Naive B cell (primary cell): ENCODE results near the gene SKP1. TPM values are rescaled to one million over a fixed set of nuclear protein-coding genes. Genes with fewer than 3 reads are reported as not detected.

Experiments used
- ATAC-seq, 2 donors: fragments of 150-1000 bp; cut with Tn5 transposase; 2 replicates each; pipeline ENCODE4 v1.10.0; 2021; ENCODE audit warnings: low read depth in 2 of 2, mild to moderate bottlenecking in 2 of 2, moderate library complexity in 2 of 2
- DNase-seq: peaks from one replicate; pipeline ENCODE4 v3.0.0; 2022
- H3K27ac Mint-ChIP-seq, 6 donors: one replicate each; pipeline ENCODE4 v1.8.0; 2020 to 2022; ENCODE audit warnings: mild to moderate bottlenecking in 6 of 6, mixed read lengths in 6 of 6, moderate library complexity in 5 of 6, inconsistent platforms in 2 of 6
- H3K27me3 Mint-ChIP-seq, 3 donors: one replicate each; pipeline ENCODE4 v1.8.0; 2021 to 2022; ENCODE audit warnings: mixed read lengths in 3 of 3, mild to moderate bottlenecking in 1 of 3
- H3K36me3 Mint-ChIP-seq, 2 donors: one replicate each; pipeline ENCODE4 v1.8.0; 2020 to 2022; ENCODE audit warnings: mixed read lengths in 2 of 2, inconsistent platforms in 1 of 2, mild to moderate bottlenecking in 1 of 2
- H3K4me1 Mint-ChIP-seq, 3 donors: one replicate each; pipeline ENCODE4 v1.8.0; 2020 to 2022; ENCODE audit warnings: mixed read lengths in 3 of 3, inconsistent platforms in 1 of 3, mild to moderate bottlenecking in 1 of 3, moderate library complexity in 1 of 3
- H3K4me3 Mint-ChIP-seq, 8 donors: one replicate each; pipeline ENCODE4 v1.8.0; 2020 to 2022; ENCODE audit warnings: mild to moderate bottlenecking in 8 of 8, mixed read lengths in 8 of 8, moderate library complexity in 8 of 8, inconsistent platforms in 2 of 8
- H3K9me3 Mint-ChIP-seq, 7 donors: one replicate each; pipeline ENCODE4 v1.8.0; 2020 to 2022; ENCODE audit warnings: mixed read lengths in 7 of 7, mild to moderate bottlenecking in 5 of 7, inconsistent platforms in 2 of 7, moderate library complexity in 1 of 7
- polyA plus RNA-seq, 6 donors: library from polyadenylated mRNA; unstranded; fragments of 300-500 nt; fragmentation: Illumina TruSeq; gene quantifications; one replicate each; pipeline ENCODE4 v1.2.3, GENCODE V29; 2021; ENCODE audit warnings: low read depth in 6 of 6

SKP1 gene
- polyA plus RNA-seq, 6 donors from 2014 or later = 1,058 to 1,567 (median 1,113) TPM

DNA sequence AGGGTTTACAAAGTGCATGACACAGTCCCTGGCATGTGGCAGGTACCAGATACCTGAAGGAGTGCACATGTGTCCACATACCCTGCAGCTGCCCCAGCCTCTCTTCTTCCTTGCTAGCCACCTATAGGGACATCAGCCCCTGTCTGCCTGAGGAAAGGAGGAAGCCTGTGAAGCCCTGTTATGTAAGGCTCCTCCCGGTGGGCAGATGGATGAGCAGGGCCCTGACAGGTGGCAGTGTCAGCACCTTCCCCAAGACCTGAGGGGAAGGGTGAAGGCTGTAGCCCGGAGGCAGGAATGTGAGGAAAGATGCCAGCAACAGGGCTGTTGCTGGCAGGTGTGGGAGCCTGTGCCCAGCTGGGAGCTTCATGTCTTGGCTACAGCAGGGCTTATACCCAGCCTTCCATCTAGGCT is 40.5 kb downstream of the SKP1 start:
- ATAC-seq (no peak), DNase-seq (no peak)
- no peaks in the 10 kb centered on the region for H3K9me3 Mint-ChIP-seq
- H3K27ac Mint-ChIP-seq = peak overlapping the region in 2 of 6 donors; percentile 82 to 97
- H3K4me1 Mint-ChIP-seq = peaks cover 37 to 66% (median 57%) of the 10 kb centered on the region in 3 donors
- H3K27me3 Mint-ChIP-seq = no peaks in the 10 kb centered on the region
- H3K36me3 Mint-ChIP-seq = peaks cover 3 to 13% of the 10 kb centered on the region in 2 donors
- H3K4me3 Mint-ChIP-seq = no peak overlapping the region

DNA sequence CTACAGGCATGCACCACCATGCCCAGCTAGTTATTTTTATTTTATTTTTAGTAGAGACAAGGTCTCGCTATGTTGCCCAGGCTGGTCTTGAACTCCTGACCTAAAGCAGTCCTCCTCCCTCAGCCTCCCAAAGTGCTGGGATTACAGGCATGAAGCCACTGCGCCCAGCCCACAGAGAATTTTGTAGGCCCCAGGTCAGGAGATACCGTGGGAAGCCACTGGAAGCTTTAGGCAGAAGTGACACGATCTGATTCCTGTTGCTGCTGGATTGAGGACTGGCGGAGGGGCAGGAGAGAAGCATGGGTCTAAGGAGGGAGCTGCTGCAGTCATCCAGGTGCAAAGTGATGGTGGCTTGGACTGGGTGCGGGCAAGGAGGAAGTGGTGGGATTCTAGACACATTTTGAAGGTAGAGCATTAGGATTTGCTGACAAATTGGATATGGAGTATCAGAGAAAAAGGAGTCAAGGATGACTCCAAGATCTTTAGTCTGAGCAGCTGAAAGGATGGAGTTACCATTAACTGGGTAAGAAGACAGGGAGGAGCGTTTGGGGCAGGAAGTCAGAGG is 41.6 kb downstream of the SKP1 start:
- Mint-ChIP-seq H3K36me3 (peaks cover 3 to 13% of the 10 kb centered on the region in 2 donors), H3K27ac (peak overlapping the region in 4 of 6 donors; percentile 1 to 97 (median 12)), H3K4me3 (peak overlapping the region in 1 of 8 donors; percentile 13), H3K9me3 (no peaks in the 10 kb centered on the region), H3K4me1 (peaks cover 37 to 56% (median 51%) of the 10 kb centered on the region in 3 donors), H3K27me3 (no peaks in the 10 kb centered on the region)
- DNase-seq = no peak
- ATAC-seq = no peak

DNA sequence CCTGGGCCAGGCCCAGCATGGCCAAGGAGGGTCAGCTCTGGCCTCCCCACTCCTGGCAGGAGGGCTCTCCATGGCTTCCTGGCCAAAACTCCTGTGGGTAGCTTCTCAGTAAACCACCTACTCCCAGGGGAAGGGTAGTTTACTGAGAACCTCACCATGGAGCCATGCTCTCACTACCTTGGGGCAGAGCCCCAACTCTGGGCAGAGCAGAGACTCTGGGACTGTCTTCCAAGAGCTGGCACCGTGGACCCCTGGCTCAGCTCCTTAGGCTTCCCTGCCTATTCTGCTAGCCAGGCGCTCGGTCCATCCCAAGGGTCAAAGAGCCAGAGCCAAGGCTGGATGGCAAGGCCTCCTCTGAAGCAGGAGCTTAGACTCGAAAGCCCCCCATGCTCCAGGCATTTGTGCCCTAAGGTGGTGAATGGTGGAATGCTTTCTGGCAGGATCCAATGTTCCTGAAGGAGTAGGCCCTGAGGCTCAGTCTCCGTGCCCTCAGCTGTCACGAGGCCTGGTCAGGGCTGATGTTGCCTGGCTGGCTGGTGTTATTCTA is 42.7 kb downstream of the SKP1 start:
- Mint-ChIP-seq H3K27ac (peak overlapping the region in 3 of 6 donors; percentile 39 to 97 (median 82)), H3K36me3 (peaks cover 3 to 13% of the 10 kb centered on the region in 2 donors), H3K4me3 (no peak overlapping the region), H3K27me3 (no peaks in the 10 kb centered on the region), H3K9me3 (no peaks in the 10 kb centered on the region), H3K4me1 (peaks cover 36 to 50% (median 49%) of the 10 kb centered on the region in 3 donors)
- ATAC-seq = no peak
- DNase-seq = no peak

- peaks cover 3 to 13% of the 10 kb centered on the region in 2 donors for H3K36me3 Mint-ChIP-seq
- peak overlapping the region in 2 of 8 donors; percentile 58 to 61 for H3K4me3 Mint-ChIP-seq
- no peaks in the 10 kb centered on the region for H3K27me3 Mint-ChIP-seq
- no peak for DNase-seq
- H3K4me1 Mint-ChIP-seq = peaks cover 32 to 46% (median 44%) of the 10 kb centered on the region in 3 donors
- H3K27ac Mint-ChIP-seq = peak overlapping the region; percentile 18 to 98 (median 90)
- no peak for ATAC-seq
- H3K9me3 Mint-ChIP-seq = no peaks in the 10 kb centered on the region
These were observed 43.4 kb downstream of the SKP1 start for GRCh38 chr5:134133188-134133994.

GRCh38 chr5:134132372-134133187 is 44.2 kb downstream of the SKP1 start:
- DNase-seq (peak; percentile 50), ATAC-seq (peak; percentile 91 to 94)
- no peaks in the 10 kb centered on the region for H3K9me3 Mint-ChIP-seq
- no peaks in the 10 kb centered on the region for H3K27me3 Mint-ChIP-seq
- peak overlapping the region in 7 of 8 donors; percentile 16 to 71 (median 38) for H3K4me3 Mint-ChIP-seq
- H3K36me3 Mint-ChIP-seq = peaks cover 3 to 13% of the 10 kb centered on the region in 2 donors
- H3K27ac Mint-ChIP-seq = peak overlapping the region; percentile 67 to 98 (median 96)
- H3K4me1 Mint-ChIP-seq = peaks cover 32 to 41% (median 38%) of the 10 kb centered on the region in 3 donors

DNA sequence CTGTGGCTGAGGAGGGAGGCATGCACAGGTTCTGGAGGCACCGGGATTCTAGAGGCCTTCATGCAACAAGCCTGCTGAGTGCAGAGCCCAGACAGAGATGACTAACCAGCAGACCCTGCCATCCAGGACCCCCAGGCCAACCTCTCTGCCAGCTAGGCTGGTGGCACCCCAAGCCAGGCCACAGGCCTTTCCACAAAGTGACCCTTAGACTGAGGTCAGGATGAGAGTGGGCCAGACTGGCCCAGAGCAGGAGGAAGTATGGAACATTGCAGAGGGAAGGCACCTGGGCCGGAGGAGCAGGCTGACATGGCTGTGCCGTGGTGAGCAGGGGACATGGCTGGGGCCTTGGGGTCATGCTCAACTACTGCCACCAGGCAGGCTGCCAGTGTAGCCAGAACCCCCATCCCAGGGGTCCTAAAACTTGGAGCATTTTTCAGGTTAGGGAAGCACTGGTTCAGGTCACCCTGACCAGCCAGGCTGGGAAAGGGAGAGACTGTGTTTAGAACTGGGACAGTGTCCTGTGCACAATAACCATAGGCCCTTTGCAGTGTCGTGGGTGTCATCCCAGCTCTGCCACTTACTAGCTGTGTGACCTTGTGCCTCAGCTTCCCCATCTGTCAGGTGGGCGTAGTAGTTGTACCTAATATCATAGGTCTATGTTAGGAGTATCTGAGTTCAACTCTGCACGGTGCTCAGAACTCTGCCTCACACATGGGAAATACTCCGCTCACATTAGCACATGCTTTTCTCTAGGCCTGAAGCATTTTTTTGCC is 45.0 kb downstream of the SKP1 start:
- Mint-ChIP-seq H3K27ac (peak overlapping the region; percentile 42 to 98 (median 96)), H3K9me3 (no peaks in the 10 kb centered on the region), H3K4me3 (peak overlapping the region in 4 of 8 donors; percentile 32 to 71 (median 54)), H3K36me3 (peaks cover 3 to 13% of the 10 kb centered on the region in 2 donors), H3K4me1 (peaks cover 32 to 41% (median 33%) of the 10 kb centered on the region in 3 donors), H3K27me3 (no peaks in the 10 kb centered on the region)
- ATAC-seq (no peak), DNase-seq (no peak)

DNA sequence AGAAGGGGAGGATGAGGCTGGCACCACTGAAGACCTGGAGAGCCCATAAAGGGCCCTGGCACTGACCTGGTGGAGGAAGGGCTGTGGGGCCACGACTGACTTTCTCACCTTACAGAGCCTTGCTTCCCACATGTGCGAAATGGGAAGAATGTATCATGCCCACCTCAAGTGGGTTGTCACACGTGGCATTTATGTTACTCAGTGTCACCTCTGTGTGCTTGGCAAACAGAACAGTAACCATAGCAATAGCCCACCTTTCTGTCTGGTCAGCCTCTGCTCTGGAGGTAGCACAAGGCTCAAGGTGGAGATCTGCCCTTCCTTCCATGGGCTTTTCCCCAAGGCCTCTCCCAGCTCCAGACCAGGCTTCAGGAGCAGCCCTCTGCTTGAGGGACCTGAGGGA is 45.6 kb downstream of the SKP1 start:
- DNase-seq (no peak), ATAC-seq (no peak)
- Mint-ChIP-seq H3K27me3 (no peaks in the 10 kb centered on the region), H3K9me3 (no peaks in the 10 kb centered on the region), H3K4me1 (peaks cover 32 to 37% (median 34%) of the 10 kb centered on the region in 3 donors), H3K4me3 (peak overlapping the region in 2 of 8 donors; percentile 25 to 35), H3K27ac (peak overlapping the region in 5 of 6 donors; percentile 39 to 98 (median 97)), H3K36me3 (peaks cover 3 to 12% of the 10 kb centered on the region in 2 donors)

- DNase-seq = no peak
These were observed 46.4 kb downstream of the SKP1 start for GRCh38 chr5:134130239-134130945.

DNA sequence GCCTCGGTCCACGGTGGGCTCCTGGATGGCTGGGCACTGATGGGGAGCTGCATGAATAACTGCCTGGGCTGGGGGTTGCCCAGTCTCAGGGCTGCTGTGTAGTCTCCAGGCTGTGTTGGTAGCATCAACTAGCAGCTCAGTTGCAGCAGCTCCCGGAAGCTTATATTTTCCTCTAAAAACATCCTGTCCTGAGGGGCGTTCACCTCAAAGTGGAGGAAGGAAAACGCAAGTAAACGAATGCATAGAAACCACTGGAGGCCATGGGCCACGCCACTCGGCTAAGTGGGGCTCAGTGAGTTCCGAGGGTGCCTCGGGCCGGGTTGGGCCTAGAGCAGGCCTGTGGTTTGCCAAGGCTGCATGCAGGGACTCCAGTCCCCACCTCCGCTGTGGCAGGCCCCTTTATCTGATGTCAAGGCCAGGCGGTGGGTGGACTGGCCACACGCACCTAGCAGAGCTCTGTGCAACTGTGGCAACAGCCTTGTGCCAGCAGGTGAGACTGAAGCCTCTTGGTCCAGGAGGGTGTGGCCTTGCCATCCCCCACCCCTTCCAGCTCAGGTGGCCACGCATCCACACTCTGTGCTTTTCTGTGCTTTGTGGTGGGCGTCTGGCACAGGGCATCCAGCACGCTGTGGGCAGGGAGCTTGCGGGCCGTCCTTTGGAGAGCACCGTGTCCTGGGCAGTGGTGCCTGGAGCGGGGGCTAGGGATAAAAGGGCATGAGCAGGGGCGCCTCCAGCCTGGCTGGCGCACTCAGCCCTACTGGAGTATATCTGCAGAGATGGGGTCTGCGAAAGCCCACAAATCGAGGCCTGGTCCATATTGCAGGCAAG is 47.1 kb downstream of the SKP1 start:
- DNase-seq = no peak
- H3K4me3 Mint-ChIP-seq = no peak overlapping the region
- no peaks in the 10 kb centered on the region for H3K9me3 Mint-ChIP-seq
- peaks cover 21 to 28% (median 25%) of the 10 kb centered on the region in 3 donors for H3K4me1 Mint-ChIP-seq
- ATAC-seq = no peak
- H3K27me3 Mint-ChIP-seq = no peaks in the 10 kb centered on the region
- H3K36me3 Mint-ChIP-seq = no peaks in the 10 kb centered on the region
- H3K27ac Mint-ChIP-seq = peak overlapping the region in 3 of 6 donors; percentile 58 to 71 (median 69)

More at GRCh38 chr5:134130239-134130945, 46.4 kb downstream of the SKP1 start:
- peaks cover 26 to 29% (median 28%) of the 10 kb centered on the region in 3 donors for H3K4me1 Mint-ChIP-seq
- H3K4me3 Mint-ChIP-seq = peak overlapping the region in 1 of 8 donors; percentile 75
- ATAC-seq = no peak
- H3K36me3 Mint-ChIP-seq = peaks cover 0 to 4% of the 10 kb centered on the region in 2 donors
- H3K27me3 Mint-ChIP-seq = no peaks in the 10 kb centered on the region
- peak overlapping the region; percentile 47 to 97 (median 74) for H3K27ac Mint-ChIP-seq
- no peaks in the 10 kb centered on the region for H3K9me3 Mint-ChIP-seq

DNA sequence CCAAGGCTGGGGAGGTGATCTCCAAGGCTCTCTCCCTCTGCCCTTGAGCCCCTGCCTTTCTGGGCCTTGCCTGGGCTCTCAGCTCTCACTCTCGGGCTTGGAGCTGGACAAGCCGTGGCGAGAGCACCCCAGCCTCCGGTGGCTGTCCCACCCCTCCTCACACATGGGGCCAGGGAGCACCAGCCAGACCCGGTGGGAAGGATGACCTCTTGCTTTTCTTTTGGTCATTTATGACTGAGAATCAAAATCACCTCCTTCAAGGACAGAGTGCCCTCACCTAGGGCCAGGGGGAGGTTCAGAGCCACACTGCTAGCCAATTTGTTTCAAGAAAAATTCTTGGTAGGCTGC is 48.1 kb downstream of the SKP1 start:
- H3K9me3 Mint-ChIP-seq = no peaks in the 10 kb centered on the region
- peak overlapping the region in 2 of 6 donors; percentile 56 to 71 for H3K27ac Mint-ChIP-seq
- no peaks in the 10 kb centered on the region for H3K36me3 Mint-ChIP-seq
- H3K4me1 Mint-ChIP-seq = peaks cover 20 to 31% (median 29%) of the 10 kb centered on the region in 3 donors
- no peak for ATAC-seq
- no peak overlapping the region for H3K4me3 Mint-ChIP-seq
- H3K27me3 Mint-ChIP-seq = no peaks in the 10 kb centered on the region
- no peak for DNase-seq

GRCh38 chr5:134127988-134128647 is 48.6 kb downstream of the SKP1 start:
- Mint-ChIP-seq H3K4me3 (no peak overlapping the region), H3K36me3 (no peaks in the 10 kb centered on the region)
- no peak for DNase-seq

More at GRCh38 chr5:134127988-134128647, 48.6 kb downstream of the SKP1 start:
- ATAC-seq = no peak
- H3K9me3 Mint-ChIP-seq = no peaks in the 10 kb centered on the region
- peaks cover 0 to 5% (median 0%) of the 10 kb centered on the region in 3 donors for H3K27me3 Mint-ChIP-seq
- H3K4me1 Mint-ChIP-seq = peaks cover 24 to 34% (median 25%) of the 10 kb centered on the region in 3 donors
- peak overlapping the region in 2 of 6 donors; percentile 50 to 71 for H3K27ac Mint-ChIP-seq
